Fibroblast of skin of right biceps (primary cell): ENCODE data around the gene CRYBG3.
"Not testable (repeated sequence)": the region's sequence is repeated elsewhere in the genome, so short reads cannot be mapped to it uniquely, and the experiment has no call there.

Experiments
- DNase-seq: peaks from one replicate; pipeline ENCODE4 v3.0.0-alpha.2; 2013

Gene CRYBG3

GRCh38 chr3:97821774-97822358, at the start of gene CRYBG3:
Gene CRYBG3 (plus strand): TSS chr3:97822011. CDS start chr3:97822207, 196 bp downstream.
- DNase-seq: peak; percentile 86

- DNase-seq: no peak
These were observed 48.9 kb upstream of the CRYBG3 start for GRCh38 chr3:97772926-97773325.

GRCh38 chr3:97778152-97778551, 43.7 kb upstream of the CRYBG3 start:
- no peak for DNase-seq

GRCh38 chr3:97793420-97794019, 28.3 kb upstream of the CRYBG3 start:
- DNase-seq: peak; percentile 50

- no peak for DNase-seq
These were observed 25.9 kb upstream of the CRYBG3 start for GRCh38 chr3:97795951-97796350.

- DNase-seq: no peak
These were observed 17.3 kb upstream of the CRYBG3 start for GRCh38 chr3:97804471-97804870.

GRCh38 chr3:97810779-97811390, 10.9 kb upstream of the CRYBG3 start:
- DNase-seq: peak; percentile 35

- DNase-seq: peak; percentile 7
These were observed 6.5 kb upstream of the CRYBG3 start for GRCh38 chr3:97815149-97815917.

- no peak for DNase-seq
These were observed 5.0 kb upstream of the CRYBG3 start for GRCh38 chr3:97816811-97817210.

- no peak for DNase-seq
These were observed 3.8 kb upstream of the CRYBG3 start for GRCh38 chr3:97817965-97818364.

- no peak for DNase-seq
These were observed 1.0 kb upstream of the CRYBG3 start for GRCh38 chr3:97820780-97821179.

- no peak for DNase-seq
These were observed 481 bp upstream of the CRYBG3 start for GRCh38 chr3:97821287-97821773.

- peak; percentile 67 for DNase-seq
These were observed 556 bp downstream of the CRYBG3 start for GRCh38 chr3:97822359-97822775.

- peak; percentile 16 for DNase-seq
These were observed 1.5 kb downstream of the CRYBG3 start for GRCh38 chr3:97823046-97824004.

GRCh38 chr3:97825101-97825500, 3.3 kb downstream of the CRYBG3 start:
- no peak for DNase-seq

- DNase-seq: no peak
These were observed 6.1 kb downstream of the CRYBG3 start for GRCh38 chr3:97827741-97828471.

- no peak for DNase-seq
These were observed 7.4 kb downstream of the CRYBG3 start for GRCh38 chr3:97829198-97829597.

- no peak for DNase-seq
These were observed 8.8 kb downstream of the CRYBG3 start for GRCh38 chr3:97830638-97831037.

- DNase-seq: no peak
These were observed 9.3 kb downstream of the CRYBG3 start for GRCh38 chr3:97831140-97831539.

- not testable (repeated sequence) for DNase-seq
These were observed 11.4 kb downstream of the CRYBG3 start for GRCh38 chr3:97833184-97833583.

GRCh38 chr3:97835761-97836160, 13.9 kb downstream of the CRYBG3 start:
- peak; percentile 50 for DNase-seq

GRCh38 chr3:97838393-97838792, 16.6 kb downstream of the CRYBG3 start:
- no peak for DNase-seq
